GM12873 (cell line): Measurements from ENCODE around the gene SHROOM3.

Experiments
- TF ChIP-seq, protein P1 (sequence below): IDR thresholded peaks from 2 replicates; pipeline ENCODE4 v1.5.1; 2012; ENCODE audit warnings: low read depth, mild to moderate bottlenecking, moderate library complexity, low read length, control low read depth; ENCODE audit not compliant: insufficient read depth; ENCODE audit errors: missing control alignments

Gene SHROOM3

DNA sequence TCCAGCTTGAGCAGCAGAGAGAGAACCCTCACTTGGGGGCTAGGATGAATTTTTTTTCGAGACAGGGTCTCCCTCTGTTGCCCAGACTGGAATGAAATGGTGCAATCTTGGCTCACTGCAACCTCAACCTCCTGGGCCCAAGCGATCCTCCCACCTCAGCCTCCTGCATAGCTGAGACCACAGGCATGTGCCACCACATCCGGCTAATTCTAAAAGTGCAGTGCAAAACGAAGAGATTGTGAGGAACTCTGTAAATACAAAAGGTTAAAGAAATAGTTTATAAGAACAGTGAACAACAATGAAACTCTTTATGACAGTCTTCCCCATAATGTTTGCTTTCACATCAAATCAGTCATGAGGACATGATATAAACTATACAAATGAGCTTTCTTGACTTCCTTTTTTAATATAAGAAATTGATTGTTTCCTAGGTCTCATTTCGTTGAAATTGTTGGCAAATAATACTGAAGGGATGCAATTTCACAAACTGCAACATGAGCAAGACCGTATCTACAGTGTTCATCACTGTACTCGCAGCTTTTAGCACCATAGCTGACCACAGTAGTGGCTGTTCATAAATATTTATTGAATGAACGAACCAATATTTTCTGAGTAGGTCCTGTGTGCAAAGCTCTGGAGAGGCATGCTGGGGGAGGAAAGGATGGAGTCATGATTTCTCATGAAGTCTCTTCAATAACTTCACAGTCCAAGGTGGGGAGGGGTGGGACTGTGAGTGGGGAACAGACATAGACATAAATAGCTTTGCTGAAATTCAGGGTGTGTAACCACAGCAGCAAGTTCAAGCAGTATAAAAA is 116.1 kb downstream of the SHROOM3 start:
- TF ChIP-seq, protein P1, sequence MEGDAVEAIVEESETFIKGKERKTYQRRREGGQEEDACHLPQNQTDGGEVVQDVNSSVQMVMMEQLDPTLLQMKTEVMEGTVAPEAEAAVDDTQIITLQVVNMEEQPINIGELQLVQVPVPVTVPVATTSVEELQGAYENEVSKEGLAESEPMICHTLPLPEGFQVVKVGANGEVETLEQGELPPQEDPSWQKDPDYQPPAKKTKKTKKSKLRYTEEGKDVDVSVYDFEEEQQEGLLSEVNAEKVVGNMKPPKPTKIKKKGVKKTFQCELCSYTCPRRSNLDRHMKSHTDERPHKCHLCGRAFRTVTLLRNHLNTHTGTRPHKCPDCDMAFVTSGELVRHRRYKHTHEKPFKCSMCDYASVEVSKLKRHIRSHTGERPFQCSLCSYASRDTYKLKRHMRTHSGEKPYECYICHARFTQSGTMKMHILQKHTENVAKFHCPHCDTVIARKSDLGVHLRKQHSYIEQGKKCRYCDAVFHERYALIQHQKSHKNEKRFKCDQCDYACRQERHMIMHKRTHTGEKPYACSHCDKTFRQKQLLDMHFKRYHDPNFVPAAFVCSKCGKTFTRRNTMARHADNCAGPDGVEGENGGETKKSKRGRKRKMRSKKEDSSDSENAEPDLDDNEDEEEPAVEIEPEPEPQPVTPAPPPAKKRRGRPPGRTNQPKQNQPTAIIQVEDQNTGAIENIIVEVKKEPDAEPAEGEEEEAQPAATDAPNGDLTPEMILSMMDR = no peak

DNA sequence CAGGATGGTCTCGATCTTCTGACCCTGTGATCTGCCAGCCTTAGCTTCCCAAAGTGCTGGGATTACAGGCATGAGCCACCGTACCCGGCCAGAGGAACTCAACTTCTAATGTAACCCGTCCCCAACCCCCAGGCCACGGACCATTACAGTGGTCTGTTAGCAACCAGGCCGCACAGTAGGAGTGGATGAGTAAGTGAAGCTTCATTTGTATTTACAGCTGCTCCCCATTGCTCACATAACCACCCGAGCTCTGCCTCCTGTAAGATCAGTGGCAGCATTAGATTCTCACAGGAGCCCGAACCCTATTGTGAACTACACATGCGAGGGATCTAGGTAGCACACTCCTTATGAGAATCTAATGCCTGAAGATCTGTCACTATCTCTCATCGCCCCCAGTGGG is 119.6 kb downstream of the SHROOM3 start:
- TF ChIP-seq, protein P1 = no peak

DNA sequence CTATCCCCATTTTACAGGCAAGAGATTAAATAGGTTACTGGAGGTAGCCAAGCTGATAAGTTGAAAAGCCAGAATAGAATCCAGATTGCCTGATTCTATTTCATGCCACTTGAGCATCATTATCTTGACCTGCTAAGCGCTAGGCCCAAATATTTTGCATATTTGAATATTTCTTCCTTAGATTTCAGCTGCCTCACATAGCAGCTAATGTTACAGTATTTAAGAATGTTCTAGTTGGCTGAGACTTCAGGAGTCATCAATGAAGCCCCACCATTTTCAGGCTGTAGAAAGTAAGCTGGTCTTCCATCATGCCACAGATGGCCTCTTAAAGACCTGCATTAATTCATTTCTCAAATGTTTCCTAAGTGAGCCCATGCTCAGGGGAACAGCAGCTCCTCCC is 121.4 kb downstream of the SHROOM3 start:
- TF ChIP-seq, protein P1 = no peak

DNA sequence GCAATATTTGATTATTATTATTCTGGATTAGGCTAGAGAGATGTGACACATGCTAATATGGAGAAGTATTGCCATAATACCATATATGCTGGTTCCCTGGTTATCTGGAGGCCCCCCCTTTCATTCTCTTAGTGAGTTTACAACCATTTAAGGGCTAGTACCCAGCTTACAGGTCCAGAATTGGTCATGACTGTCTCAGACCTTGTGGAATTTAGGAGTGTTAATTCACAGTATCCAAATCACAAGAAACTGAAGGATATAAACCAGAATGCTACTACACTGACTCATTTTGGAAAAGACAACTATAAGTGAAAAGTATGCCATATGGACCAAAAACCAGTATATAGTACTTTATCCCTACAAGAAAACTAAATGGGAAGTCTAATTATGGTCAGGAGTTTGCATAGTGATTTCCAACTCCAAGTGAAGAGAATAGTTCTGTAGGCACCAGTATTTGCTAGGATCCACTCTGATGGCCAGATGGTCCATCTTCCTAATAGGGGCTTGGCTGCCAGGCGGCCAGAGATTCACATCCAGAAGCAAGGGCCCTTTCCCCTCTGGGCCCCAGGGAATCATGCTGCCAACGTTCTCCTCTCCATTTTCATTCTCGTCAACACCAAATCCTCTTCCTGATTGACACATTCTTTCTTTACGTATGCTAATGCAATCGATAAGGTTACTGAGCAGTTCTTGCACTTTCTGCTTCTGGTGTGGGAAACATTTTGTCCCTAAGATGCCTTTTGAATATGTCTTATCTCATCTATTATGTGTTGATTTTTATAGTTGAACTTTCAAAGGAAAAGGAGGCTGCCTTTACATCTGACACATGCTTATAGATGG is 123.6 kb downstream of the SHROOM3 start:
- TF ChIP-seq, protein P1 = no peak

DNA sequence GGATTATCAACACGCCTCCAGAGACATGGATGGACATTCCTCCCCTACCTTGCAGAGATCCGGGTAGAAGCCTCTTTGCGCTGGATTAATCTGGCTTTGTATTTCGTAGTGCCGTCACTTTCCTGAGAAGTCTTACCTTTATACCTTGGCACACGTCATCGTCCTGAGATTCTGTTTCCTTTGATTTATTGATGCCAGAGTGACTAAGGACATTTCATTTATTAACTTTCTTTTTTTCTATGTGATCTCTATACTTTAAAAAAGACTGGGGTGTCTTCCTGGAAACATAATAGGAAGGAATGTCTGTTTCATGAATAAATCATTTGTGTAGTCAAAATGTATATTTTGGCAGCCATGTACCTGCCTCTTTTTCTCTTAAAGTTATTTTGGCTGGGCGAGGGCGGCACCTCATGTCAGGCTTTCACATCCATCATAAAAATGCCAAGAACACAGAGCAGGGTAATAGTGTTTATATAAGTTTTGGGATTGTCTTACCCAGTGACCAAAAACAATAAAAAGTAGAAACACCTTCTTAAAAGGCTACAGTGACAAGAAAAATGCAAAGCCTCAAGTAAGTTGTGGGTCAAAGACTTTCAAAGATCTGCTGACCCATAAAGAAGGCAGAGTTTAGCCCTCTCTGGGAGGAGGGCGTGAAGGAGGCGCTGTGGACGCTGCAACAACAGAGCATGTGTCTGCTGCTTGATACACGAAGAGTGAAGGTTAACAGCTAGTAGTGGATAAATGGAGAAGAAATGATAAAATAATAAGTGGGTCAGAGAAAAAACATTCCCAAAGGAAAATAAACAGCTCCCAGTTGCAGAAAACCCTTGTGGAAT is 124.4 kb downstream of the SHROOM3 start:
- TF ChIP-seq, protein P1 = no peak

DNA sequence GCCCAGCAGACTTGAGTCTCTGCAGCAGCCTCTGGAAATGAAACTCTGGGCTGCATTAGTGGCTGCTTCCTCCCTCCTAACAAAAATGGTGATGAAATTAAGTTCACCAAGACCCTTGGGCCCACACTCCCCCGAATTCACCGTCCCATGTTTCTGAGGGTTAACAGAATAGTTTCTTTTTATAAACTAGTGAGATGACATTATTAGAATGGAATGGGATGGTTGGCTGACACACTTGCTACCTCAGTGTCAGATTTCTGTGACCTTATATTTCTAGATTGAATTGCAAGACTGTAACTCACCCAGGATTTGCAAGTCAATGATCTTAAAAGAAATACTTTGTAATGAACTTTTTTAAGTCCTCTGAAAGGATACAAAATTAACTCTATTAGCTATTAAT is 127.1 kb downstream of the SHROOM3 start:
- TF ChIP-seq, protein P1 = no peak

DNA sequence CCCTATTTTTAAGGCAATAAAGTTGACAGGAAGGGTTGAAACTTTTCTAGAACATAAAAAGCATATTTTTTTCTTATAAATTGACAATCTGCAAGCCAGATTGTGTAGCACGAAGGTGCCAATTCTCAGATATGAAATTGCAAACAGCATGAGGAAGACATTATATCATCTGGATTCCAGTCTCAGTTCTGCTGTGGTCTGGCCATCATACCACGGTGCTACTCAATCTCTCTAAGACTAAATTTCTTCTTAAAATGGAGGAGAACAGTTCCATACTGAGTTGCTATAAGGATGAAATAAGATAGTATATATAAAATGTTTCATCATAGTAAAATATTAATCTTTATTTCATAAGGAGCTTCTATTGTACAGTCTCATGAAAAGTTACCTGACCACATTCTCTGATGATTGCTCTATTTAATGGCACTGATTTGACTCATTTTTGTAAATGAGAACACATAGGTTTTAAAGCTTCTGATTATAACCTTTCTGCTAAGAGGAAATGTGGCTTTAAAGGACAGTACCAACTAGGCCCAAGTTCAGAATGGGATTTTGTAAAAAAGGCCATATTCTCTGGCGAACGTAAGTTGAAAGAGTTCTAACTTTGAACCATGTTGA is 127.9 kb downstream of the SHROOM3 start:
- TF ChIP-seq, protein P1 = no peak
